IMR-90 (cell line): Measurements from ENCODE around the gene SEPSECS. TPM values are rescaled to one million over a fixed set of nuclear protein-coding genes. Genes with fewer than 3 reads are reported as not detected.

Experiments
- ATAC-seq: fragments of 200-7000 bp; cut with Tn5 transposase; 2 replicates; pipeline ENCODE4 v1.9.1; 2020; ENCODE audit warnings: low read depth, mild to moderate bottlenecking, moderate library complexity
- BruUV-seq: library from RNA; stranded (reverse); fragments of 400-500 nt; replicated peaks from 2 replicates; lab custom pipeline; 2021; lab: Mats Ljungman, UMichigan
- CTCF ChIA-PET: fragments of 300-600 bp; formaldehyde crosslinking; extraction: SDS; loops from one replicate; lab custom pipeline; 2021; ENCODE audit warnings: antibody characterized with exemption; lab: Yijun Ruan, JAX
- POLR2A ChIA-PET: fragments of 300-600 bp; sonication (Branson Sonifier 250); formaldehyde crosslinking; loops from one replicate; lab custom pipeline; 2022; ENCODE audit warnings: antibody characterized with exemption; ENCODE audit not compliant: unreplicated experiment; lab: Charles Lee
- DNase-seq: peaks from one replicate; pipeline ENCODE4 v3.0.0; 2013
- H2AFZ ChIP-seq: replicated peaks from 2 replicates; pipeline ENCODE3; 2013; ENCODE audit warnings: low read length, mild to moderate bottlenecking; ENCODE audit not compliant: poor library complexity
- H2AK5ac ChIP-seq: 2 replicates; pipeline ENCODE4 v1.6.1; 2013; ENCODE audit warnings: low read depth, low read length, inconsistent platforms
- H2AK9ac ChIP-seq: replicated peaks from 2 replicates; pipeline ENCODE3; 2013; ENCODE audit warnings: mild to moderate bottlenecking, low read depth, low read length, moderate library complexity; ENCODE audit not compliant: poor library complexity
- H2BK120ac ChIP-seq: 2 replicates; pipeline ENCODE4 v1.6.1; 2013; ENCODE audit warnings: low read depth, low read length, inconsistent platforms
- H2BK15ac ChIP-seq: 3 replicates; pipeline ENCODE4 v1.6.1; 2013; ENCODE audit warnings: low read depth, low read length, inconsistent platforms
- H2BK20ac ChIP-seq: 2 replicates; pipeline ENCODE4 v1.6.1; 2013; ENCODE audit warnings: low read depth, mild to moderate bottlenecking, inconsistent platforms, low read length, moderate library complexity
- H2BK5ac ChIP-seq: 2 replicates; pipeline ENCODE4 v1.6.1; 2013; ENCODE audit warnings: mild to moderate bottlenecking, low read depth, low read length, inconsistent platforms; ENCODE audit not compliant: poor library complexity, severe bottlenecking
- H3K14ac ChIP-seq: replicated peaks from 2 replicates; pipeline ENCODE4 v1.6.1; 2013; ENCODE audit warnings: low read depth, low read length, inconsistent platforms
- H3K18ac ChIP-seq: 2 replicates; pipeline ENCODE4 v1.6.1; 2013; ENCODE audit warnings: low read depth, low read length, control low read depth
- H3K23ac ChIP-seq: 2 replicates; pipeline ENCODE4 v1.6.1; 2013; ENCODE audit warnings: low read depth, low read length, inconsistent platforms
- H3K27ac ChIP-seq: 2 replicates; pipeline ENCODE4 v1.5.1; 2013; ENCODE audit warnings: mild to moderate bottlenecking, control low read depth, low read length; ENCODE audit not compliant: insufficient read depth
- H3K27me3 ChIP-seq: 2 replicates; pipeline ENCODE4 v1.6.1; 2013; ENCODE audit warnings: low read length; ENCODE audit not compliant: control insufficient read depth, insufficient read depth
- H3K36me3 ChIP-seq: 2 replicates; pipeline ENCODE4 v1.6.1; 2013; ENCODE audit warnings: low read length, mixed read lengths; ENCODE audit not compliant: control insufficient read depth, insufficient read depth
- H3K4ac ChIP-seq: 2 replicates; pipeline ENCODE4 v1.6.1; 2013; ENCODE audit warnings: low read depth, low read length, inconsistent platforms
- H3K4me1 ChIP-seq: 2 replicates; pipeline ENCODE4 v1.6.1; 2013; ENCODE audit warnings: low read length, mixed read lengths; ENCODE audit not compliant: control insufficient read depth, insufficient read depth
- H3K4me2 ChIP-seq: 2 replicates; pipeline ENCODE4 v1.6.1; 2013; ENCODE audit warnings: low read depth, mild to moderate bottlenecking, control low read depth, low read length, moderate library complexity
- H3K4me3 ChIP-seq: 2 replicates; pipeline ENCODE4 v1.5.1; 2013; ENCODE audit warnings: low read depth, mild to moderate bottlenecking, control low read depth, low read length, moderate library complexity; ENCODE audit not compliant: insufficient read depth
- H3K56ac ChIP-seq: 2 replicates; pipeline ENCODE4 v1.6.1; 2013; ENCODE audit warnings: low read length, inconsistent platforms; ENCODE audit not compliant: insufficient read depth; ENCODE audit errors: extremely low read depth
- H3K79me1 ChIP-seq, 2 experiments: 2 replicates each; pipeline ENCODE4 v1.6.1; 2013; ENCODE audit warnings: low read length in 2 of 2, inconsistent platforms in 1 of 2, low read depth in 1 of 2
- H3K9ac ChIP-seq: 2 replicates; pipeline ENCODE4 v1.6.1; 2013; ENCODE audit warnings: low read depth, low read length, control low read depth
- H3K9me1 ChIP-seq: 2 replicates; pipeline ENCODE4 v1.6.1; 2013; ENCODE audit warnings: low read length, inconsistent platforms; ENCODE audit not compliant: insufficient read depth
- H3K9me3 ChIP-seq: 2 replicates; pipeline ENCODE4 v1.6.1; 2013; ENCODE audit warnings: low read length; ENCODE audit not compliant: control insufficient read depth, insufficient read depth
- H4K20me1 ChIP-seq: 2 replicates; pipeline ENCODE4 v1.6.1; 2013; ENCODE audit warnings: low read length, inconsistent platforms; ENCODE audit not compliant: insufficient read depth
- H4K5ac ChIP-seq: 2 replicates; pipeline ENCODE4 v1.6.1; 2013; ENCODE audit warnings: mild to moderate bottlenecking, low read depth, low read length, control low read depth
- H4K8ac ChIP-seq, 2 experiments: 2 replicates each; pipeline ENCODE4 v1.6.1; 2013; ENCODE audit warnings: low read depth in 2 of 2, low read length in 2 of 2, control low read depth in 1 of 2, inconsistent platforms in 1 of 2
- H4K91ac ChIP-seq: 2 replicates; pipeline ENCODE4 v1.6.1; 2013; ENCODE audit warnings: low read depth, low read length, inconsistent platforms; ENCODE audit not compliant: insufficient read depth
- CHD1 ChIP-seq: IDR thresholded peaks from 2 replicates; pipeline ENCODE4 v1.6.1; 2012; ENCODE audit warnings: low read depth, low read length, improper control_type of control experiment
- ELK1 ChIP-seq: fragments of 150-350 bp; IDR thresholded peaks from 2 replicates; pipeline ENCODE4 v1.6.1; 2016; ENCODE audit warnings: low read depth, mild to moderate bottlenecking, low read length, moderate library complexity, borderline replicate concordance
- FOS ChIP-seq: fragments of 150-350 bp; IDR thresholded peaks from 2 replicates; pipeline ENCODE4 v1.6.1; 2016; ENCODE audit warnings: low read depth, low read length
- MAFK ChIP-seq: IDR thresholded peaks from 2 replicates; pipeline ENCODE4 v1.6.1; 2012; ENCODE audit warnings: low read depth, low read length, improper control_type of control experiment
- MAZ ChIP-seq: IDR thresholded peaks from 2 replicates; pipeline ENCODE4 v1.6.1; 2012; ENCODE audit warnings: low read depth, mild to moderate bottlenecking, low read length, improper control_type of control experiment, moderate library complexity, borderline replicate concordance
- WGBS, 2 experiments: methylation state at CpG; one replicate each; pipeline versions ENCODE4 v1.1.5 to v1.1.7; 2013; ENCODE audit warnings: missing lambda C conversion rate in 2 of 2; ENCODE audit not compliant: insufficient read length in 1 of 2; ENCODE audit errors: extremely low coverage in 2 of 2; 5-methylcytosine and 5-hydroxymethylcytosine counted together
- dilution Hi-C: fragments of 300-500 bp; cut with HindIII; formaldehyde crosslinking; loops from one replicate; pipeline ENCODE4 v1.14.3; 2018; ENCODE audit warnings: low sequenced_read_pairs; ENCODE audit not compliant: unreplicated experiment
- in situ Hi-C: fragments of 300-500 bp; cut with MboI; formaldehyde crosslinking; loops from 3 replicates; pipeline ENCODE4 v1.14.3; 2019; ENCODE audit warnings: low sequenced_read_pairs, inconsistent platforms, mixed read lengths
- intact Hi-C: fragments of 100-400 bp; cut with micrococcal nuclease; formaldehyde crosslinking; loops from 2 replicates; pipeline ENCODE4 v1.10.0; 2022
- polyA plus RNA-seq, 3 experiments: library from polyadenylated mRNA; depleted of rRNA; stranded (reverse); fragments of >200 nt; gene quantifications; 2 replicates each; pipeline ENCODE4 v1.2.3, GENCODE V29; 2012; ENCODE audit warnings: low replicate concordance in 1 of 3
- total RNA-seq: library from RNA; depleted of rRNA; stranded (reverse); fragments of >200 nt; gene quantifications from 2 replicates; pipeline ENCODE4 v1.2.3, GENCODE V29; 2012

Gene SEPSECS
- total and polyA plus RNA-seq, 2 of the 4 experiments (the other 2 are of a cell fraction): 1.7 to 5.0 TPM

GRCh38 chr4:25098964-25099891 lies 61.0 kb downstream of the SEPSECS start:
- TF ChIP-seq FOS (no peak), MAFK (no peak), CHD1 (no peak), ELK1 (no peak), MAZ (no peak)
- H3K4me3 ChIP-seq: no peak overlapping the region
- no peaks in the 10 kb centered on the region for H4K20me1 ChIP-seq
- peaks cover 2% of the 10 kb centered on the region; the same call in 1 of the 2 replicates for H3K9me3 ChIP-seq
- DNase-seq (peak; percentile 63), ATAC-seq (peak; percentile 51)
- H2AK5ac ChIP-seq: no peak overlapping the region
- ChIA-PET POLR2A (no interaction called here), CTCF (interaction anchor here (0.5 to 1.0 kb wide), 2 partner anchors 45 to 355 kb away, joined by 4 read pairs; no protein-coding TSS in a partner anchor)
- H2BK15ac ChIP-seq: no peak overlapping the region
- no peak overlapping the region for H3K23ac ChIP-seq
- no peak overlapping the region for H4K5ac ChIP-seq
- peak overlapping the region; percentile 46 for H2AFZ ChIP-seq
- no CpG with 5 or more reads among the region's 10 CpGs for WGBS, 2 experiments
- no TSS peak for BruUV-seq
- H3K4me1 ChIP-seq: peaks cover 2% of the 10 kb centered on the region; the same call in 1 of the 2 replicates
- no peak overlapping the region for H3K27ac ChIP-seq
- in situ Hi-C loops (no loop called here), dilution Hi-C loops (no loop called here), intact Hi-C loops (no loop called here)
- no peak overlapping the region for H2BK120ac ChIP-seq
- H3K14ac ChIP-seq: no peak overlapping the region
- peaks cover 15% of the 10 kb centered on the region for H3K27me3 ChIP-seq
- H3K4ac ChIP-seq: no peak overlapping the region
- no peaks in the 10 kb centered on the region for H3K9me1 ChIP-seq
- no peaks in the 10 kb centered on the region for H3K36me3 ChIP-seq
- no peak overlapping the region for H3K56ac ChIP-seq
- peak overlapping the region; percentile 63 for H3K4me2 ChIP-seq
- no peak overlapping the region for H2BK20ac ChIP-seq
- H3K18ac ChIP-seq: no peak overlapping the region
- H4K8ac ChIP-seq: no peak overlapping the region
- no peaks in the 10 kb centered on the region for H3K79me1 ChIP-seq
- H3K9ac ChIP-seq: no peak overlapping the region
- no peak overlapping the region for H2BK5ac ChIP-seq
- no peak overlapping the region for H2AK9ac ChIP-seq
- H4K91ac ChIP-seq: no peak overlapping the region
